Right renal cortex interstitium (tissue), 3 donors: Measurements from ENCODE around the gene EID3. TPM values are rescaled to one million over a fixed set of nuclear protein-coding genes. Genes with fewer than 3 reads are reported as not detected.
"Not testable (repeated sequence)": the region's sequence is repeated elsewhere in the genome, so short reads cannot be mapped to it uniquely, and the experiment has no call there.

Experiments used
- DNase-seq, 3 donors: peaks; one replicate each; pipeline ENCODE4 v3.0.0-alpha.2; 2013; ENCODE audit warnings: low read depth in 3 of 3, low spot score in 2 of 3
- polyA plus RNA-seq, 3 donors: library from polyadenylated mRNA; unstranded; fragments of 120-200 nt; gene quantifications; one replicate each; pipeline ENCODE4 v1.2.1, GENCODE V29; 2013; ENCODE audit not compliant: insufficient read length in 3 of 3

Gene EID3
- polyA plus RNA-seq: 1 to 10 TPM; 4.4 to 4.9 (median 4.7) TPM

DNA sequence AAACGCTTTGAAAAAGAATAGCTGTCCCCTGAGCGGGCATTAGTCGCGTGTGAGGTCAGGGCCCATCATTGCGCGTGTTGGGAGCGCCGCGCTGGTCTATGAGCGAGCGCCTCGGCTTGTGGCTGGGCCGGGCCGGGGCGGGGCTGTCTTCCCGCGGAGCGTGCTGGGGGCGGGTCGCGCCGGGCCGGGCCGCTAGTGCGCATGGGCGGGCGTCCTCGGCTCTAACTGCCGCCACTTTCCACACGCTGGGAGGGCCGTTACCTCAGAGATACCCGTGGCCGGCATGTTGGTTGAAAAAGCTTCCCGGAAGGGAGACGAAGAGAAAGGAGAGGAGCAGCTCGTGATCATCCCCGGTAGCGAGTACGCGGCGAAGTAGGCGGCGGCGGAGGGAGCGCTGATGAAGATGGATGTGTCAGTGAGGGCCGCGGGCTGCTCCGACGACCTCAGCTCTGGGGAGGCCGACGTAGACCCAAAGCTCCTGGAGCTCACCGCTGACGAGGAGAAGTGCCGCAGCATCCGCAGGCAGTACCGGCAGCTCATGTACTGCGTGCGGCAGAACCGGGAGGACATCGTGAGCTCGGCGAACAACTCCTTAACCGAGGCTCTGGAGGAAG is at the start of gene EID3:
TSS of gene EID3 (plus strand) at position 202 of the 614 bp plus-strand sequence. CDS start at position 398, 196 bp downstream.
- DNase-seq: peak in 2 of 3 donors; percentile 53 to 78

DNA sequence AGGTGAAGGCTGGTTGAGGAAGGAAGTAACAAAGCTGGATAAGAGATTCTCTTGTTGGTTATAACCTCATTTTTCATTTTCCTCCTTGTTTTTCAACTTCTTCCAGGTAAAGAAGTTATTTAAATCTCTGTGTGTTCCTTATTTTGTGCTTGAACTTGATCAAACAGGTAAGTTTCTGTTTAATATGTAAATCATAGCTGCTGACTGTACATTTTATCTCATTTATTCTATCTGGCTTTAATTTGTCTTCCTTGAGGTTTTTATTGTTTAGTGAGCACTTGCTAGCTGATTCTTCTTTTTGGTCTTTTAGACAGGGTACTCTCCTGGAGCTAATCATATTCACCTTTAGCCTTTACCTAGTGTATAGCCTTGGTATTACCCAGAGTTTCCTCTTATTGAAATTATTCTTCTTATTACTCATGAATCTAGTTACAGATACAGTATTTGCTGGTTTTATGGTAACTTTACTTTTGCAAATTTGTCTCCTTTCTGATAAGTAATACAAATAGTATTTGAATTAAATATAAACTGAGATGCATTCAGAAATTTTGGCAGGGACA is 45.5 kb upstream of the EID3 start:
- DNase-seq: no peak

DNA sequence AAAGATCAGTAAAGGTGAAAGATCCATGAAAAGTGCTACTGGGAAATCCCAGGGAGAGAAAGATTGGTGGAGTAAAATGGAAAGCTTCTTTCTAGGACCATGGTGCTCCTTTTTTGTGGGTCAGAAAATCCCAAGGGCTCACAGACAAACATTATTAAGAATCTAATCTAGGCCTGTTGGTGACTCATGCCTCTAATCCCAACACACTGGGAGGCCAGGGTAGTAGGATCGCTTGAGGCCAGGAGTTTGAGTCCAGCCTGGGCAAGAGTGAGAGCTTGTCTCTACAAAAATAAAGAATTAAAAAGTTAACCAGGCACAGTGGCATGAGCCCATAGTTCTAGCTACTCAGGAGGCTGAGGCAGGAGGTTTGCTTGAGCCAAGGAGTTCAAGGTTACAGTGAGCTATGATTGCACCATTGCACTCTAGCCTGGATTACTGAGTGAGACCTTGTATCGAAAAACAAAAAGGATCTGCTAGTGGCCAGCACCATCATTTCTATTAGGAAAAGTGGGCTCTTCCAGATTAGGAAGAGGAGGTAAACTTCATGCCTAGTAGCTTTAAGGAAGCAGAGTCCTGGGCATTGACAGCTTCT is 45.0 kb upstream of the EID3 start:
- no peak for DNase-seq

DNA sequence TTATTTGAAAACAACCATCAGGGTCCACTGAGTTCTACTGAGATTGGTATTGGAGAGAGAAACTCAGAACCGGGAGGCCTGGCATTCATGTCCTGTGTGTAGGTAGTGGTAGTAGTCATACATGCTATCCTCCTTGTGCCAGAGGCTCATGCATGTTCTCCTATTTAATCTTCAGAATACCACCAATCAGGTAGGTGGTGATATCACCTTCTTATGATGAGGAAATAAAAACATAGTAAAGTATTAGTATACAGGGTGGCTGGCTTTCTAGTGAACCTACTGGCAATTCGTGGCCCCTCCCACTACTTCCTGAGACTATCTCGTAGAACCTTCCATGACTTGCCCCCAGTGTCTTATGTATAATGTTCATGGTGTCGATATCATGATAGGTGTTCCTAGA is 40.5 kb upstream of the EID3 start:
- DNase-seq: no peak

- DNase-seq: no peak
Measured at GRCh38 chr12:104263580-104264358, 39.8 kb upstream of the EID3 start.

DNA sequence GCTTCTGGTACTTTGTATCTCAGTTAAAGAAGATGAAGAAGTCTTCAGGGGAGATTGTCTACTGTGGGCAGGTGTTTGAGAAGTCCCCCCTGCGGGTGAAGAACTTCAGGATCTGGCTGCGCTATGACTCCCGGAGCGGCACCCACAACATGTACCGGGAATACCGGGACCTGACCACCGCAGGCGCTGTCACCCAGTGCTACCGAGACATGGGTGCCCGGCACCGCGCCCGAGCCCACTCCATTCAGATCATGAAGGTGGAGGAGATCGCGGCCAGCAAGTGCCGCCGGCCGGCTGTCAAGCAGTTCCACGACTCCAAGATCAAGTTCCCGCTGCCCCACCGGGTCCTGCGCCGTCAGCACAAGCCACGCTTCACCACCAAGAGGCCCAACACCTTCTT is 38.1 kb upstream of the EID3 start:
- DNase-seq: not testable (repeated sequence)

DNA sequence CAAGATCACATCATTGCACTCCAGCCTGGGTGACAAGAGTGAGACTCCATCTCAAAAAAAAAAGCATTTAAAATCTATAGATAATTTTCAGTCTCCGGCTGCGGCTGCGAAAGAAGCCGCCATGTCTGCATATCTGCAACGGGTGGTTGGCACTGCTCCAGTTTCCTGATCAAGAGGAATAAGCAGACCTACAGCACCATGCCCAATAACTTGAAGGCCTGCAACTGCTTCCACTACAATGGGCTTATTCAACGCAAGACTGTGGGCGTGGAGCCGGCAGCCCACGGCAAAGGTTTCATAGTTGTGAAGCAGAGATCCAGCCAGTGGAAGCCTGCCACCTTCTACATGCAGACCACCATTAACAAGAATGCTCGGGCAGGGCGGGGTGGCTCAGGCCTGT is 30.6 kb upstream of the EID3 start:
- DNase-seq: no peak

DNA sequence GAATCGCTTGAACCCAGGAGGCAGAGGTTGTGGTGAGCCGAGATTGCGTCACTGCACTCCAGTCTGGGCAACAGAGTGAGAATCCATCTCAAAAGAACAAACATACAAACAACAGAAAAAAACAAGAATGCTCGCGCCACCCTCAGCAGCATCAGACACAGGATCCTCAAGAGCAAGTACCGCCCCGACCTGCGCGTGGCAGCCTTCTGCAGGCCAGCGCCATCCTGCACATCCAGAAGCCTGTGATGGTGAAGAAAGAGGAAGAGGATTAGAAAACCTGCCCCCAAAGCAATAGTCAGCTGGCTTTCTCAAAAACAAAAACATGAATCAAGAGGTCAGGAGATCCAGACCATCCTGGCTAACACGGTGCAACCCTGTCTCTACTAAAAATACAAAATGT is 30.0 kb upstream of the EID3 start:
- no peak for DNase-seq

DNA sequence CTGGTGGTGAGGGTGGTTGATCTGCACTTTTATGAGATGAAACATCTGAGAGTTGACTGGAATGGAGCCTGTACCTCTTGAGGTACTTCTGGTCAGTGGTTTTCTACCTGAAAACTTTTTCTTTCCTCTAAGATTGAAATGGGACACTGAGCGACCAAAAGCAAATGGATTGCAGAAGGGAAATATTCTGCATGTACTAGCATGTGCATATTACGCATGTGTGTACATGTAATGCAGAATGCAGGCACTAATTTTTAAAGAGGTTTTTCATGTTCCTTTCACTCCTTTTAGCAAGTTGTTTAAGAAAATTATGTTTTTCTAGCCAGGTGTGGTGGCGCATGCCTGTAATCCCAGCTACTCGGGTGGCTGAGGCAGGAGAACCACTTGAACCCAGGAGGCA is 28.7 kb upstream of the EID3 start:
- DNase-seq: no peak

- no peak for DNase-seq
Measured at GRCh38 chr12:104275689-104276088, 27.9 kb upstream of the EID3 start.

GRCh38 chr12:104276273-104277131 is 27.0 kb upstream of the EID3 start:
- DNase-seq: peak in 1 of 3 donors; percentile 47

DNA sequence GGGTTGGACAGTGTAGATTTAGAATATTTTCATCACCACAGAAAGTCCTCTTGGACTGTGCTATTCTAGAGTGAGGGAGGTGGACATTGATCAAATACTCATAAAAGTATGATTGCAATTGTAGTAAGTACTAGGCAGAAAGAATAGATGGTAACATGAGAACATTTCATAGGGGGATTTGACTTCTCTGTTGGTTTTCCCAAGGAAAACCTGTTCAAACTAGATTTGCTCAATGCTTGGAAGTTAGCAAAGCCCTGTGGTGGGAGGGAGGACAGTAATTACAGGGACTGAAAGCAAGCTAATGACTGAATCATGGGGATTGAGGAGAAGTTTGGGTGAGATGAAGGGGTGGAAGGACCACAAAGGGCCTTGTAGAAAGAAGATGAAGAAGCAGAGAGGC is 24.4 kb upstream of the EID3 start:
- no peak for DNase-seq

- no peak for DNase-seq
Measured at GRCh38 chr12:104280111-104280510, 23.4 kb upstream of the EID3 start.

DNA sequence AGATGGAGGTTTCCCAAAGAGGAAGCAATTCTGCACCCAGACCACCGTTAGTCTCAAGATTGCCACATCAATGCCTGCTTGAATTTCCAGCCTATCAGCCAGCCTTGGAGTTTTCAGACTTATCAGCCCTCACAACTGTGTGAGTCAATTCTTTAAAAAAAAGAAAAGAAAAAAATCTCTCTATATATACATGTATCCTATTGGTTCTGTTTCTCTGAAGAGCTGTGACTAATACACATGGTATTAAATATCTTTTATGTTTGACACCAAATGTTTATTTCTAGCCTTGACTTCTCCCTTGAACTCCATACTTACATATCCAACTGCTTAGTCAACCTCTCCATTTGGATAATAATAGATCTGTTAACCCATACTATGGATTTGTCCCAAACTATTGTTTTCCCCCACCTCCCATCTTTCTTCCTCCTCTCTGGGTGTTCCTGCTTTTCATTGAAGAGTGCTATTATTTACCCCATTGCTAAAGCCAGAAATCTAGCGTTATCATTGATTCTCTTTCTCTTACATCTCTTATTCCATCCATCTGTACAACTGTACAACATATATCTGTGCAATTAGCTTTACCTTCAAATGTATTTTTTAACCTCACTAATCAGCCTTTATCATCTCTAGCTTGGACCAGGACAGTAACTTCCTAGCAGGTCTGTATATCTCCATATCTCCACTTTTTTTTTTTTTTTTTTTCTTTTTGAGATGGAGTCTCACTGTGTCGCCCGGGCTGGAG is 22.7 kb upstream of the EID3 start:
- DNase-seq: no peak

DNA sequence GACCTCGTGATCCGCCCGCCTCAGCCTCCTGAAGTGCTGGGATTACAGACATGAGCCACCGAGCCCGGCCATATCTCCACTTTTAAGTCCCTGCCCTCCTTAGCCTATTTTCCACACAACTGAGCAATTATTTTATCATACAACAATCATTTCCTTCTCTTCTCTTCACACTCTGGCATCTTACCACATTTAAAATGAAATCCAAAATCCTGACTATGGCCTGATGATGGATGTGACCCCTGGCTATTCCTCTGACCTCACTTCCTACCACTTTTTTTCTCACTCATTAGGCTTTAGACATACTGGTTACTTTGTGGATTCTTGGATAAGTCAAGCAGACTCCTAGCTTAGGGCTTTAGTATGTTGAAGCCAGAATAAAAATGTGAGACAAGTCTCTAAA is 21.9 kb upstream of the EID3 start:
- DNase-seq: no peak

DNA sequence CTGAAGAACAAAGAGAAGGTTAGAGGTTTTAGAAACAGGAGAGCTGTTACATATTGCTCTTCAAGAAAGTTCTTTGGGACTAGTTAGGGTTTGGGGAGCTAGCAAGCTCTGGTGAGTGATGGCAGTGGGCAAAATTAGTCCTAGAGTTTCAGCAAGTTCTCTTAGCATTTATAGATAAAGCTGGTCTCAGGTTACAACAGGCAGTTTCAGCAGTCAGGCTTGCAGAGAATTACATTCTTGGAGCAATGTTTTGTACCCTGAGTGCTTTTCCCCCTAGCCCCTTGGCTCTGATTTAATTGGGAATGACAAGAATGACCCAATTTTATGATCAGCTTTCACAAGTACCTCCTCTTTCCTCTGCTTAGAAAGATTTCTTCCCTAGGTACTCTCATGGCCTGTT is 21.4 kb upstream of the EID3 start:
- DNase-seq: no peak

DNA sequence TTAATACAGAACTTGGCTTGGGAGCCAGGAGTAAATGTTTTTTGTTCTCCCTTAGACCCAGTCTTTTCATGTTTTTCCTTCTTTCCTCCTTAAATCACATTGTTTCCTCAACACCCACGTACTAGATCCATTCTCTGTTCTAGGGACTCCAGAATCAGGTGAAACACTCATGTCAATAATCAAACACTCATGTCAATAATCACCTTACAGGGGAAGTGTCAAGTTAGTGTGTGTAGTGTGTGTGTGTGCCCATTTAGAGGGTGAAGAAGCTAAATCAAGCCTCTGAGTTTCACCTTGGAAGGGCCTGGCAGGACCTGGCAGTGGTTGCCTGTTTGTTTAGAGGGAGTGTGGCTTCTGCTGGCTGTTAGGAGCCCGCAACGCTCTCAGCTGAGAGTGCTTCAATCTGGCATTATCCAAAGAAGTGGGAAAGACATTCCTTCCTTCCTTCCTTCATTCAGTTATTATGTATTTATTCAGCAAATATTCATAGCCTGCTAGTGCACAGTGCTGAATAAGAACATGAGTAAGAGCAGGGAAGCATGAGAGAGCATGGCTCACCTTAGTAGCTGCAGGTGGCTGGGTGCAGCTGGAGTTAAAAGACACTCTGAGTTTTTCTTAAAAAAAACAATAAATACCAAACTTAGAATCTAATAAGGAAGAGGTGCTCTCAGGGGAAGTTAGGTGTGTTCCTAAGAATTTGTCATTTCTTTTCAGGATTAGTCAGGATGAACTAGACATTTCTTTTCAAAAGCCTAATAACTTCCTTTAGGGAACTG is 17.6 kb upstream of the EID3 start:
- DNase-seq: no peak

DNA sequence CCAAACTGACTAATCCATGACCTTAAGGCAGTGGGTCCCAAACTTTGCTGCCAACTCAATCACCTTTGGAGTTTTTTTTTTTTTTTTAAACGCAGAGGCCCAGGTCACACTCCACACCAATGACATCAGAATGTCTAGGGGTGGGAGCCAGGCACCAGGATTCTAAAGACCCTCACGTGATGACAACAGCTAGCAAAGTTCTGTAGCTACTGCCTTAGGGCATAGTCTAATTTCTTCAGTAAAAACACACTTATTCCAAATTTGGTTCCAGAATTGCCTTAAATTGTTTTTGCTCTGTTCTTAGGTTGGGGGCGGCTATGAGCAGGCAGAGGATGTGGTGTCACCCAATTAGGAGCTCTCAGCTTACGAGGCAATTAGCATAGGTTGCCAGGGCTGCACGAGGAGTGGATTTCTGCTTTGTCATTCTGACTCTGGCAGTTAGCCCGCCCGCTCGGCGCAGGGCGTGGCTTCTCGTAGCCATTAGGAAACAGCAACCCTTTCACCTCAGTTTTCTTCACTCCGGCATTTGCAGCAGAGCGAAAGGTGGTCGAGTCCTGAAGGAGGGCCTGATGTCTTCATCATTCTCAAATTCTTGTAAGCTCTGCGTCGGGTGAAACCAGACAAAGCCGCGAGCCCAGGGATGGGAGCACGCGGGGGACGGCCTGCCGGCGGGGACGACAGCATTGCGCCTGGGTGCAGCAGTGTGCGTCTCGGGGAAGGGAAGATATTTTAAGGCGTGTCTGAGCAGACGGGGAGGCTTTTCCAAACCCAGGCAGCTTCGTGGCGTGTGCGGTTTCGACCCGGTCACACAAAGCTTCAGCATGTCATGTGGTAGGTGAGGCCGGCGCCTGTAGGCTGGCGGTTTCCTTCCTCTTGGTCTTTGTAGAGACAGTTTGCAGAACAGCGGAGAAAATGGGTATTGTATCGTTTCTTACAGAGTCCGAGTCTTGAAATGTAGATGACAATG is 16.7 kb upstream of the EID3 start:
- DNase-seq: peak; percentile 89 to 91 (median 91)
